Ishikawa (cell line): Measurements from ENCODE around the gene NAPG.

Source experiments
- CEBPB ChIP-seq: IDR thresholded peaks from 2 replicates; pipeline ENCODE4 v1.6.1; 2012
- CREB1 ChIP-seq: IDR thresholded peaks from 2 replicates; pipeline ENCODE4 v1.6.1; 2012; ENCODE audit warnings: low read depth
- EGR1 ChIP-seq: IDR thresholded peaks from 2 replicates; pipeline ENCODE4 v1.6.1; 2012
- EP300 ChIP-seq: IDR thresholded peaks from 2 replicates; pipeline ENCODE4 v1.6.1; 2012; ENCODE audit warnings: borderline replicate concordance
- FOXM1 ChIP-seq: IDR thresholded peaks from 2 replicates; pipeline ENCODE4 v1.6.1; 2012; ENCODE audit warnings: low read depth, borderline replicate concordance
- NFIC ChIP-seq: IDR thresholded peaks from 2 replicates; pipeline ENCODE4 v1.6.1; 2012
- RAD21 ChIP-seq: IDR thresholded peaks from 2 replicates; pipeline ENCODE4 v1.6.1; 2012; ENCODE audit warnings: low read depth
- TAF1 ChIP-seq: IDR thresholded peaks from 2 replicates; pipeline ENCODE4 v1.6.1; 2012; ENCODE audit warnings: low read depth, mild to moderate bottlenecking
- TCF12 ChIP-seq: IDR thresholded peaks from 2 replicates; pipeline ENCODE4 v1.6.1; 2012; ENCODE audit warnings: low read depth
- TEAD4 ChIP-seq: IDR thresholded peaks from 2 replicates; pipeline ENCODE4 v1.6.1; 2012
- YY1 ChIP-seq: IDR thresholded peaks from 2 replicates; pipeline ENCODE4 v1.6.1; 2012; ENCODE audit warnings: low read depth
- ZBTB7A ChIP-seq: IDR thresholded peaks from 2 replicates; pipeline ENCODE4 v1.6.1; 2012; ENCODE audit warnings: low read depth
- TF ChIP-seq, protein P1 (sequence below): IDR thresholded peaks from 2 replicates; pipeline ENCODE4 v1.6.1; 2012
- TF ChIP-seq, protein P2 (sequence below): IDR thresholded peaks from 2 replicates; pipeline ENCODE4 v1.6.1; 2012; ENCODE audit warnings: low read depth, mild to moderate bottlenecking
- TF ChIP-seq, protein P3 (sequence below): IDR thresholded peaks from 2 replicates; pipeline ENCODE4 v1.6.1; 2012

The NAPG gene

DNA sequence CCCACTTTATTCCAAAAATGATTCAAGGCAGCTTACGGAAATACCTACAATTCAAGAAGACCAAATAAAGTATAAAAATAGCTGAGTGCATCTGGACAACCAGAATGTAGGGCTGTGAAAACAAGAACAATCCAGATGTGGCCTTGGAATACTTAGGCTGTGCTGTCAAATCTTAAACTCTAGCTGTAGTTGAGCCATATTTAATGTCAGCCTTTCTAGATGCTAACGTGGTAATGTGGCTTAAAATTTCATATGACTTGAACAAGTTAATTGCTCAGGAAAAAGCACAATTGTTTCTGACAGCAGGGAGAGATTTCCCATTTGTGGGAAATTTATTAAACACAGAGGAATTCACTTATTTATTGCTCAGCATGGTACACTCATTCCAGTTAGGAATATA lies 14.6 kb upstream of the NAPG start:
- TF ChIP-seq NFIC = no peak
- TF ChIP-seq TAF1 = no peak
- TF ChIP-seq TEAD4 = no peak
- no peak for TF ChIP-seq CEBPB
- TF ChIP-seq RAD21 = no peak
- TF ChIP-seq ZBTB7A = no peak
- TF ChIP-seq, protein P1, sequence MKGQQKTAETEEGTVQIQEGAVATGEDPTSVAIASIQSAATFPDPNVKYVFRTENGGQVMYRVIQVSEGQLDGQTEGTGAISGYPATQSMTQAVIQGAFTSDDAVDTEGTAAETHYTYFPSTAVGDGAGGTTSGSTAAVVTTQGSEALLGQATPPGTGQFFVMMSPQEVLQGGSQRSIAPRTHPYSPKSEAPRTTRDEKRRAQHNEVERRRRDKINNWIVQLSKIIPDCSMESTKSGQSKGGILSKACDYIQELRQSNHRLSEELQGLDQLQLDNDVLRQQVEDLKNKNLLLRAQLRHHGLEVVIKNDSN = no peak
- TF ChIP-seq FOXM1 = no peak
- TF ChIP-seq, protein P2, sequence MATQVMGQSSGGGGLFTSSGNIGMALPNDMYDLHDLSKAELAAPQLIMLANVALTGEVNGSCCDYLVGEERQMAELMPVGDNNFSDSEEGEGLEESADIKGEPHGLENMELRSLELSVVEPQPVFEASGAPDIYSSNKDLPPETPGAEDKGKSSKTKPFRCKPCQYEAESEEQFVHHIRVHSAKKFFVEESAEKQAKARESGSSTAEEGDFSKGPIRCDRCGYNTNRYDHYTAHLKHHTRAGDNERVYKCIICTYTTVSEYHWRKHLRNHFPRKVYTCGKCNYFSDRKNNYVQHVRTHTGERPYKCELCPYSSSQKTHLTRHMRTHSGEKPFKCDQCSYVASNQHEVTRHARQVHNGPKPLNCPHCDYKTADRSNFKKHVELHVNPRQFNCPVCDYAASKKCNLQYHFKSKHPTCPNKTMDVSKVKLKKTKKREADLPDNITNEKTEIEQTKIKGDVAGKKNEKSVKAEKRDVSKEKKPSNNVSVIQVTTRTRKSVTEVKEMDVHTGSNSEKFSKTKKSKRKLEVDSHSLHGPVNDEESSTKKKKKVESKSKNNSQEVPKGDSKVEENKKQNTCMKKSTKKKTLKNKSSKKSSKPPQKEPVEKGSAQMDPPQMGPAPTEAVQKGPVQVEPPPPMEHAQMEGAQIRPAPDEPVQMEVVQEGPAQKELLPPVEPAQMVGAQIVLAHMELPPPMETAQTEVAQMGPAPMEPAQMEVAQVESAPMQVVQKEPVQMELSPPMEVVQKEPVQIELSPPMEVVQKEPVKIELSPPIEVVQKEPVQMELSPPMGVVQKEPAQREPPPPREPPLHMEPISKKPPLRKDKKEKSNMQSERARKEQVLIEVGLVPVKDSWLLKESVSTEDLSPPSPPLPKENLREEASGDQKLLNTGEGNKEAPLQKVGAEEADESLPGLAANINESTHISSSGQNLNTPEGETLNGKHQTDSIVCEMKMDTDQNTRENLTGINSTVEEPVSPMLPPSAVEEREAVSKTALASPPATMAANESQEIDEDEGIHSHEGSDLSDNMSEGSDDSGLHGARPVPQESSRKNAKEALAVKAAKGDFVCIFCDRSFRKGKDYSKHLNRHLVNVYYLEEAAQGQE = no peak
- no peak for TF ChIP-seq EP300
- TF ChIP-seq, protein P3, sequence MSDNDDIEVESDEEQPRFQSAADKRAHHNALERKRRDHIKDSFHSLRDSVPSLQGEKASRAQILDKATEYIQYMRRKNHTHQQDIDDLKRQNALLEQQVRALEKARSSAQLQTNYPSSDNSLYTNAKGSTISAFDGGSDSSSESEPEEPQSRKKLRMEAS = no peak
- no peak for TF ChIP-seq EGR1
- TF ChIP-seq CREB1 = no peak
- no peak for TF ChIP-seq TCF12

DNA sequence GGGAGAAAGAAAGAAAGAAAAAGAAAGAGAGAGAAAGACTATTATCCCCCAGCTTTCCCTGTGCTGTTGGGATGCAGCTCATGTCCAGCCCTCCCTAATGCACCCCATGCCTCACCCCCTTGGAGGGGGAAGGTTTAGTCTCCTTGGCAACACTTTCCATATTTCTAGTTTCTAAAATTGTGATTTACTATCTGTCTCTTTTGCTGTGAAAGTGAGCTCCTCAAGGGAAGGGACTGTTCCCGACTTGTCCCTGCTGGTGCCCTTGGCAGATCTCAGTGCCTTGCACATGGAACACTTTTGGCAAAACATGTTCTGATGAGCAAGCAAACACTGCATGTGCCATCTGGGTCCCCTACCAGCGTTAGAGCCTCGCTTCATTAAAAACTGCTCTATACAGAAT lies 11.7 kb upstream of the NAPG start:
- TF ChIP-seq RAD21 (no peak), TAF1 (no peak), TEAD4 (no peak), CEBPB (no peak), FOXM1 (no peak), NFIC (no peak), CREB1 (no peak), ZBTB7A (no peak), EP300 (no peak), EGR1 (no peak), YY1 (no peak)

DNA sequence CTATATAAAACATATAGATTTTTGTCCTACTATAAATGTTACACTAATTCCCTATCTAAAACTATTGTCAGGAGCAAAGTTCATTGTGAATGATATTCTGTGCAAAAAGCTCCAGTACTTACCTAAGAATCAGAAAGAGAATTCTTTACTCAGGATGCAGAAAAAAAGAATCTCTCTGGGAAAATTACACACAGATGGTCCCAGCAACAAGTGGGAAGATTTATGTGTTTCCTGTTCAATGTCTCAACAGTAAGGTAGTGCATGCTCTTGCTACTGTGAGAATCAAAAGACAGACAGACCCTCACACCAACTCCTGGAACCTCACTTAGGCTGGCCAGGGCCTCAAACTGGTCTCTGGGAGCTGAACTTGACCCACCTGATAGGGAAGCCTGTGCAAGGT lies 11.2 kb upstream of the NAPG start:
- TF ChIP-seq TCF12 = no peak
- no peak for TF ChIP-seq ZBTB7A
- TF ChIP-seq CREB1 = no peak
- no peak for TF ChIP-seq CEBPB
- TF ChIP-seq TAF1 = no peak
- TF ChIP-seq RAD21 = no peak
- TF ChIP-seq FOXM1 = no peak
- TF ChIP-seq EP300 = no peak
- TF ChIP-seq YY1 = no peak
- TF ChIP-seq EGR1 = no peak
- TF ChIP-seq, protein P3 = no peak
- TF ChIP-seq, protein P1 = no peak
- no peak for TF ChIP-seq TEAD4
- TF ChIP-seq, protein P2 = no peak
- TF ChIP-seq NFIC = no peak

DNA sequence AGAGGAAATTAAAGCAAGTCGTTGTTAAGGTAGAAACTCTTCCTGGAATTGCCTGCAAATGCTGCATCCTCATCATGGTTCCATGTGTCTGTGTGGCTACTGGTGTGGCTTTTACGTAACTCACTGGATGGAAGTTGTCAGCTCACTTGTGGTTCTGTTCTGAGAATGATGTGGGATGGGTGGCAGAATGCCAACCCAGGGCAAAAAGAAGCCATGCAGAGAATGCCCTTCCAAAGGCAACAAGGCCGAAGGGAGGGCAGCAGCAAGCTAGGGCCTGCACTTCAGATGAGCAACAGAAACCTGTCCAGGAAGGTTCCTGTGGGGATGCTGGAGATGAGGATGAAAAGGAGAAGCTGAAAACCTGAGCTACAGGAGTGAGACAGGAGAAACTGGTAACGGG lies 10.4 kb upstream of the NAPG start:
- TF ChIP-seq EP300 (no peak), YY1 (no peak), RAD21 (no peak), NFIC (no peak), EGR1 (no peak)

DNA sequence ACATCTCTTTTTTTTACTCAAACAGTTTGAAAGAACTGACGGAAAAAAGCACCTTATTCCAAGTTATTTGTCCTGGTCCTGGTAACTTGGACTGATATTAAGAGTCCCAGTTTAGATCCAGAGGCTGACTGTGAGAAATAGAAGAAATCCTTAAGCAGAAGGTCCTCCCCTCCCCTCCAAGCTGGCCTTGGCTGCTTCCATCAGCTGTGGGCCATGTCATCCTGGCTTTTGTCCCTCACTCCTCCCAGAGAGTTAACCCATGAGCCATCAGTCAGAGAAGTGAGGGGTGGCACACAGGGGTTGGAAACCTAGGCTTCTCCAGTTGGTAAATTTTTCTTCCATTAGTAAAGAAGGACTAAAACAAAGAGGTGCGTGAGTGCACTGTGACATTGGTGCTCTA lies 9.7 kb upstream of the NAPG start:
- TF ChIP-seq TCF12 = no peak
- TF ChIP-seq RAD21 = no peak
- TF ChIP-seq, protein P3 = no peak
- TF ChIP-seq EP300 = no peak
- TF ChIP-seq FOXM1 = no peak
- TF ChIP-seq EGR1 = no peak
- TF ChIP-seq, protein P2 = no peak
- no peak for TF ChIP-seq CREB1
- no peak for TF ChIP-seq YY1
